ENCODE results near the gene SLC24A5. TPM values are rescaled to one million over a fixed set of nuclear protein-coding genes. Genes with fewer than 3 reads are reported as not detected.

SLC24A5 gene
- total and polyA plus RNA-seq, 9 of the 15 experiments (the other 6 are each of a cell fraction or from before 2014, with no cell fraction given): not detected

- DNase-seq (ENCODE audit: extremely low read depth in 1 of 4, low spot score in 3 of 4) (no peak), FAIRE-seq (no peak), ATAC-seq (no peak)
- Histone ChIP-seq H3K27ac (ENCODE audit: extremely low read depth, low read depth, low read length) (no peak overlapping the region), H3K4me1 (replicated peaks in 1 of 2; ENCODE audit: control insufficient read depth in 2 of 2, insufficient read depth in 2 of 2, low read length in 2 of 2) (no peaks in the 10 kb centered on the region), H3K36me3 (ENCODE audit: control insufficient read depth, insufficient read depth, low read length) (no peaks in the 10 kb centered on the region), H2AFZ (ENCODE audit: low read depth, low read length) (no peak overlapping the region), H3K79me2 (ENCODE audit: control insufficient read depth, insufficient read depth, low read length) (no peaks in the 10 kb centered on the region), H3K9me1 (ENCODE audit: control insufficient read depth, insufficient read depth, low read length) (no peaks in the 10 kb centered on the region), H3K4me3 (no peak overlapping the region), H3K4me2 (ENCODE audit: insufficient read depth, low read length) (no peak overlapping the region), H4K20me1 (replicated peaks; ENCODE audit: control insufficient read depth, insufficient read depth, low read length) (no peaks in the 10 kb centered on the region), H3K9me3 (replicated peaks; ENCODE audit: control insufficient read depth, insufficient read depth, low read depth, low read length) (no peaks in the 10 kb centered on the region), H3K9ac (ENCODE audit: insufficient read depth in 1 of 2, low read depth in 2 of 2, low read length in 2 of 2) (no peak overlapping the region), H3K27me3 (ENCODE audit: control insufficient read depth in 2 of 2, insufficient read depth in 2 of 2, low read length in 2 of 2) (no peaks in the 10 kb centered on the region)
- ChIA-PET CTCF (ENCODE audit: low intra/inter-chr PET ratio) (no interaction called here), POLR2A (no interaction called here)
- TF ChIP-seq RCOR1 (IDR thresholded peaks at IDR 0.05; ENCODE audit: borderline replicate concordance in 1 of 2, low read depth in 2 of 2, low read length in 2 of 2): no peak
- TF ChIP-seq ZNF75A (CRISPR knock-in tag; IDR thresholded peaks at IDR 0.05): no peak
- TF ChIP-seq BRD4 (IDR thresholded peaks at IDR 0.05): no peak
- TF ChIP-seq ARID1B (IDR thresholded peaks at IDR 0.05): no peak
- no peak for TF ChIP-seq POLR2G (IDR thresholded peaks at IDR 0.05; ENCODE audit: low read depth, low read length)
- TF ChIP-seq TEAD2 (tag; IDR thresholded peaks at IDR 0.05): no peak
- TF ChIP-seq ZKSCAN3 (CRISPR knock-in tag; IDR thresholded peaks at IDR 0.05): no peak
- no TSS peak for BruUV-seq (replicated peaks)
- in situ Hi-C loops (cut with MboI) (no loop called here), intact Hi-C loops (cut with micrococcal nuclease) (no loop called here)
These were observed 10.5 kb downstream of the SLC24A5 start for GRCh38 chr15:48131324-48131723.

GRCh38 chr15:48132874-48133273, 12.1 kb downstream of the SLC24A5 start:
- H3K9me1 ChIP-seq (ENCODE audit: control insufficient read depth, insufficient read depth, low read length): no peaks in the 10 kb centered on the region
- CTCF ChIA-PET (ENCODE audit: low intra/inter-chr PET ratio): no interaction called here
- no peaks in the 10 kb centered on the region for H4K20me1 ChIP-seq (replicated peaks; ENCODE audit: control insufficient read depth, insufficient read depth, low read length)
- ATAC-seq: no peak
- no peak overlapping the region for H2AFZ ChIP-seq (ENCODE audit: low read depth, low read length)
- H3K9me3 ChIP-seq (replicated peaks; ENCODE audit: control insufficient read depth, insufficient read depth, low read depth, low read length): no peaks in the 10 kb centered on the region
- no peak for FAIRE-seq
- POLR2A ChIA-PET: no interaction called here
- no peak for TF ChIP-seq CHD1 (IDR thresholded peaks at IDR 0.05; ENCODE audit: low read length)
- no peak for TF ChIP-seq SIN3B (IDR thresholded peaks at IDR 0.05; ENCODE audit: low read depth)
- no peak for TF ChIP-seq CEBPG (CRISPR knock-in tag; IDR thresholded peaks at IDR 0.05)
- TF ChIP-seq CEBPG (tag; conservative IDR thresholded peaks at IDR 0.05 in 1 of 2, IDR thresholded peaks at IDR 0.05 in 1 of 2): no peak
- no peak for TF ChIP-seq TSHZ1 (CRISPR knock-in tag; IDR thresholded peaks at IDR 0.05)
- TF ChIP-seq BCOR (IDR thresholded peaks at IDR 0.05): no peak
- no peak for TF ChIP-seq SREBF1 (IDR thresholded peaks at IDR 0.05; ENCODE audit: borderline replicate concordance, low read depth, low read length)
- no peak for TF ChIP-seq HNRNPH1 (optimal IDR thresholded peaks at IDR 0.05; ENCODE audit: low read depth, low read length)
- no peak for TF ChIP-seq FOS (IDR thresholded peaks at IDR 0.05; ENCODE audit: extremely low read depth, insufficient read length)
- no peak overlapping the region for H3K4me3 ChIP-seq
- no peak overlapping the region for H3K27ac ChIP-seq (ENCODE audit: extremely low read depth, low read depth, low read length)
- H3K4me2 ChIP-seq (ENCODE audit: insufficient read depth, low read length): no peak overlapping the region
- H3K9ac ChIP-seq (ENCODE audit: insufficient read depth in 1 of 2, low read depth in 2 of 2, low read length in 2 of 2): no peak overlapping the region
- no peaks in the 10 kb centered on the region for H3K4me1 ChIP-seq (replicated peaks in 1 of 2; ENCODE audit: control insufficient read depth in 2 of 2, insufficient read depth in 2 of 2, low read length in 2 of 2)
- intact Hi-C loops (cut with micrococcal nuclease) (no loop called here), in situ Hi-C loops (cut with MboI) (no loop called here)
- no peaks in the 10 kb centered on the region for H3K27me3 ChIP-seq (ENCODE audit: control insufficient read depth in 2 of 2, insufficient read depth in 2 of 2, low read length in 2 of 2)
- no TSS peak for BruUV-seq (replicated peaks)
- no peak for DNase-seq (ENCODE audit: extremely low read depth in 1 of 4, low spot score in 3 of 4)
- H3K79me2 ChIP-seq (ENCODE audit: control insufficient read depth, insufficient read depth, low read length): no peaks in the 10 kb centered on the region
- 2% methylated on average over 6 of the region's 6 CpGs for WGBS (ENCODE audit: insufficient coverage, low coverage, missing lambda C conversion rate)
- no peaks in the 10 kb centered on the region for H3K36me3 ChIP-seq (ENCODE audit: control insufficient read depth, insufficient read depth, low read length)

Measured in K562 (cell line).